Measurements from ENCODE around the gene SMYD3. TPM values are rescaled to one million over a fixed set of nuclear protein-coding genes. Genes with fewer than 3 reads are reported as not detected.

The SMYD3 gene
- total RNA-seq, 4 donors from 2014 or later = 8.4 to 25.7 (median 14.4) TPM

DNA sequence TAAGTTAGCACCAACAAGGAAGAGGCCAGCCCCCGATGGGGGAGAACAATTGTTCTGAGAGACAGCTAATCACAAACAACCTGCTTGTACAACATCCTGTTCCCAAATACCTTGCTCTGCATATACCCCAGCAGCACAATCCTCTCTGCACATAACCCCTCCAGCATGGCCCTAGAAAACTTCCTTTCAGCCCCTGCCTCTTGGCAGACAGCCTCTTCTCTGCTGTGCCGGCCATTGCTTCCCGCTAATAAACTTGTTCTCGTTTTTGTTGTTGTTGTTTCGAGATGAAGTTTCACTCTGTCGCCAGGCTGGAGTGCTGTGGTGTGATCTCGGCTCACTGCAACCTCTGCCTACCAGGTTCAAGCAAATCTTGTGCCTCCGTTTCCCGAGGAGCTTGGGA is 392.7 kb downstream of the SMYD3 start:
- no peak overlapping the region for H3K4me3 ChIP-seq (ENCODE audit: low read depth, poor library complexity, severe bottlenecking)
- intact Hi-C loops (cut with DNase I; ENCODE audit: low total_unique reads) = no loop called here
- no peak for TF ChIP-seq POLR2A (IDR thresholded peaks at IDR 0.05)
- TF ChIP-seq, protein P1, sequence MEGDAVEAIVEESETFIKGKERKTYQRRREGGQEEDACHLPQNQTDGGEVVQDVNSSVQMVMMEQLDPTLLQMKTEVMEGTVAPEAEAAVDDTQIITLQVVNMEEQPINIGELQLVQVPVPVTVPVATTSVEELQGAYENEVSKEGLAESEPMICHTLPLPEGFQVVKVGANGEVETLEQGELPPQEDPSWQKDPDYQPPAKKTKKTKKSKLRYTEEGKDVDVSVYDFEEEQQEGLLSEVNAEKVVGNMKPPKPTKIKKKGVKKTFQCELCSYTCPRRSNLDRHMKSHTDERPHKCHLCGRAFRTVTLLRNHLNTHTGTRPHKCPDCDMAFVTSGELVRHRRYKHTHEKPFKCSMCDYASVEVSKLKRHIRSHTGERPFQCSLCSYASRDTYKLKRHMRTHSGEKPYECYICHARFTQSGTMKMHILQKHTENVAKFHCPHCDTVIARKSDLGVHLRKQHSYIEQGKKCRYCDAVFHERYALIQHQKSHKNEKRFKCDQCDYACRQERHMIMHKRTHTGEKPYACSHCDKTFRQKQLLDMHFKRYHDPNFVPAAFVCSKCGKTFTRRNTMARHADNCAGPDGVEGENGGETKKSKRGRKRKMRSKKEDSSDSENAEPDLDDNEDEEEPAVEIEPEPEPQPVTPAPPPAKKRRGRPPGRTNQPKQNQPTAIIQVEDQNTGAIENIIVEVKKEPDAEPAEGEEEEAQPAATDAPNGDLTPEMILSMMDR (IDR thresholded peaks at IDR 0.05) = no peak
- WGBS, 2 donors = 90 to 95% methylated on average over 9 of the region's 9 CpGs
- no peak for DNase-seq (ENCODE audit: low spot score in 2 of 2)

DNA sequence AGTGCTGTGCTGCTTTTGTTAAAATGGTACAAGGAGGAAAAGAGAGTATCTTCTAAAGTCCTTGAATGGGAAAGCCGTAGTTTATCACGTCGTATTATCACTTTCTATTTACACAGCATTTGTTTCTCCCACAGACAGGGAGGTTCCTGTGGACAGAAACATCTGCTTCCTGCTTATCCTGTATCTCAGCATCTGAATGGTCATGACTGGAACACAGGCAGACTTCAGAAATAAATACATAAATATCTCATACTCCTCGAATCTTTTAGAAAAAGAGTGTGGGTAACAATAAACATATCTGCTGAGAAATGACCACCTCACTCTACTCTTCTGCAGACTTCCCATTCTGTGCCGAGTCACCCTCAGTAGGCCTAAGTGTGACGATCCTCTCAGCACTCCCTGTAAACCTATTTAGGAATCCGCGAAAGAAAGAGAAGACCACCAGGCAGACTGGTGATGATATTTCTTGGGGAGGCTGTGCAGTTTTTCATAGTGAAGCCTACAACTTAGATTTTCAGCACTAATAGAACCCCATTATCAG is 393.5 kb downstream of the SMYD3 start:
- WGBS, 2 donors = 79 to 83% methylated on average over 8 of the region's 8 CpGs
- no peak overlapping the region for H3K4me3 ChIP-seq (ENCODE audit: low read depth, poor library complexity, severe bottlenecking)
- TF ChIP-seq, protein P1 (IDR thresholded peaks at IDR 0.05) = no peak
- no peak for TF ChIP-seq POLR2A (IDR thresholded peaks at IDR 0.05)
- intact Hi-C loops (cut with DNase I; ENCODE audit: low total_unique reads) = no loop called here
- DNase-seq (ENCODE audit: low spot score in 2 of 2) = no peak

DNA sequence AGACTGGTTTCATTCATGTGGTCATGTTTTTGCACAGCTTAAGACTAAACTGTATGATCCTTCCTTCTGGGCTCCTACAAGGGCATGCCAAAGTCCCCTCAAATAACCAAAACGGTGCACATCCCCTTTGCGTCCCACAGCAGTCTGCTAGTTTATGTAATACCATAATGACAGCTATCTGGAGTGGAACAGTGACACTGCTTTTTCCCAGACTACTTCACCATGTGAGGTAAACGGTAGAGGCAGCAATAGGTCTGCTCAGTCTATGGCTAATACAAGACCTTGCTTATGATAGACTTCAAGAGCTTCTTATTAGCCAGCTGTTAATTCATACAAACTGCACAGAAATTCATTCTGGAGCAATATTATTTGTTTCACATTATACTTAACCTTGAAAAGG is 395.5 kb downstream of the SMYD3 start:
- H3K4me3 ChIP-seq (ENCODE audit: low read depth, poor library complexity, severe bottlenecking) = no peak overlapping the region
- TF ChIP-seq POLR2A (IDR thresholded peaks at IDR 0.05) = no peak
- TF ChIP-seq, protein P1 (IDR thresholded peaks at IDR 0.05) = no peak
- DNase-seq (ENCODE audit: low spot score in 2 of 2) = no peak
- intact Hi-C loops (cut with DNase I; ENCODE audit: low total_unique reads) = no loop called here
- 84 to 86% methylated on average over 3 of the region's 3 CpGs for WGBS, 2 donors

DNA sequence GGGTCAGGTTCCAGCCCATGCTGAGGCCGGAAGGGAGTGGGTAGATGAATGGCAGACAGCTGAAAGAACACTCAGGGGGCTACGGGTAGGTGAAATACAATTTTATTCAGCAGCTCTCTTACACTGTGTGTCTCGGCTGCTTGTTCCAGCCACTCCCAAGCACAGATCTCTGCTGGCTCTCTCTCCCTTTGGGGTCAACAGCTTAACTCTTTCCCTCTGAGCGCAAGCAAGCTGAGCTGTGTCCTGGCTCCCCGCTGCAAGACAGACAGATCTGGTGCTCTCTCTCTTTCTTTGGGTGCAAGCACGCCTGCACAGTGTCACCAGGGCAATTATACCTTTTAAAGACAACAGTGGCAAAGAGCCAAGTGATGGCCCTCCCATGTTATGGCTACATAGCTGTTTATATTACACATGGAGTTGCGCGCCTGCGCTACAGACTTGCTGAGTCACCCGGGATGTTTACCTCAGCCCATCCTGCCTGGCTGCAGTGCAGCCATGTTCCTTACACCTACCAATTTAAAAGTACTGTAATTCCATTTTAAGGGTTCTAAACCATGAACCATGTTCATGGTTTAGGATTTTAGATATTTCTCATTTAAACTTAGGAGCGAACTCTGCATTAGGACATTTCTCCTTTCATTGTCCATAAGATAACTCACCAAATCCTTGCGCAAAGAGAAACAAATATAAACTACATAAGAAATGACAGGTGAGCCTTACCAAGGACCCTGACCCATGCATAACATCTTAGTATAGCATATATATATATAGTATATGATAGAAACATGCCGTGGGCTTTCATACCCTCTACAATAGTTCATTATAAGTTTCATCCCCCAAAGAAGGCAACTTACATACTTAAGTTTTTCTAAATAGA is 396.5 kb downstream of the SMYD3 start:
- H3K4me3 ChIP-seq (ENCODE audit: low read depth, poor library complexity, severe bottlenecking) = no peak overlapping the region
- TF ChIP-seq, protein P1 (IDR thresholded peaks at IDR 0.05) = no peak
- no peak for TF ChIP-seq POLR2A (IDR thresholded peaks at IDR 0.05)
- WGBS, 2 donors = 90 to 95% methylated on average over 13 of the region's 13 CpGs
- no peak for DNase-seq (ENCODE audit: low spot score in 2 of 2)
- intact Hi-C loops (cut with DNase I; ENCODE audit: low total_unique reads) = no loop called here

DNA sequence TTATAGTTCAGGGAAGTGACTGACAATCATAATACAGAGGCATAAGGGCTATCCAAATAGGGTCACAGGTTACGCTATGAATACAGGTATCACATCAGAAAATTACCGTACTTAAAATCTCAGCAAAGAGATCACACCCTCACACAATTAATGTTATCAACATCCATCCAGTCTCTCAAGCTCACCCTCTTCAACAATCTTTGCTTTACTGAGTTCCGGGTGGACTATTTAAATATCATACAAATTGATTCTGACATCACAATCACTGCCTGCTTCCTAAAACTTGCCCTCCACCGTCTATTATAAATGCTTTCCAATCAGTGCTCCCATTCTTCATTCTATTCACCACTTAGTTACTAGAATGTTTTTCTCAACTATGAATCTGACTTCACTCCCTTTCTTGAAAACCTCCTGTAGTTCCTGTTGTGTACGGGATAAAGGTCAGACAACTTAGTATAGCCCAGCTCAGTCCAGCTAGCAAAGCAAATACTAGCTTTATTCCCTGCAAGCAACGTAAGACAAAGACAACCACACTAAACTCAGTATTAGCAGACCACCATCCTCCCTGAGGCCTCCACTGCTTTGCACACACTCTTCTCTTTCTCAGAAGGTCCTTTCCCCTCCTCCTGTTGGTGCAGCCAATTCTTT is 398.7 kb downstream of the SMYD3 start:
- 91 to 95% methylated on average over 6 of the region's 6 CpGs for WGBS, 2 donors
- intact Hi-C loops (cut with DNase I; ENCODE audit: low total_unique reads) = no loop called here
- DNase-seq (ENCODE audit: low spot score in 2 of 2) = no peak
- no peak for TF ChIP-seq POLR2A (IDR thresholded peaks at IDR 0.05)
- TF ChIP-seq, protein P1 (IDR thresholded peaks at IDR 0.05) = no peak
- no peak overlapping the region for H3K4me3 ChIP-seq (ENCODE audit: low read depth, poor library complexity, severe bottlenecking)
